Vagina (tissue), 2 donors: ENCODE results near the gene SLC9A7. TPM values are rescaled to one million over a fixed set of nuclear protein-coding genes. Genes with fewer than 3 reads are reported as not detected.

Experiments used
- DNase-seq, 2 donors: peaks; one replicate each; pipeline ENCODE4 v3.0.0-alpha.2; 2017; ENCODE audit errors: extremely low spot score in 2 of 2
- H3K27ac ChIP-seq: fragments of 200-600 bp; sonication (generic); one replicate; pipeline ENCODE4 v1.5.1; 2019
- H3K27me3 ChIP-seq: fragments of 200-600 bp; sonication (generic); one replicate; pipeline ENCODE4 v1.5.1; 2019
- H3K36me3 ChIP-seq, 2 donors: fragments of 200-600 bp; sonication (generic); one replicate each; pipeline ENCODE4 v1.5.1; 2017 to 2019
- H3K4me1 ChIP-seq: fragments of 200-600 bp; sonication (generic); one replicate; pipeline ENCODE4 v1.5.1; 2019
- H3K4me3 ChIP-seq, 2 donors: fragments of 200-600 bp; sonication (generic); 1 replicate in 1 of 2; 2 replicates in 1 of 2; pipeline ENCODE4 v1.5.1; 2016 to 2019
- H3K9me3 ChIP-seq: fragments of 200-600 bp; sonication (generic); one replicate; pipeline ENCODE4 v1.5.1; 2019
- POLR2A ChIP-seq, 2 donors: fragments of 450-650 bp; IDR thresholded peaks; one replicate each; pipeline ENCODE4 v1.6.1; 2017; ENCODE audit warnings: antibody characterized with exemption in 2 of 2, mild to moderate bottlenecking in 2 of 2, moderate library complexity in 2 of 2
- POLR2AphosphoS5 ChIP-seq, 2 donors: sonication (generic); formaldehyde crosslinking; IDR thresholded peaks; one replicate each; pipeline ENCODE4 v1.9.0; 2017; ENCODE audit warnings: antibody characterized with exemption in 2 of 2, mild to moderate bottlenecking in 2 of 2, low read depth in 1 of 2; ENCODE audit not compliant: insufficient read depth in 1 of 2
- intact Hi-C: fragments of 100-400 bp; cut with DNase I; formaldehyde crosslinking; loops from one replicate; pipeline ENCODE4 v1.15.1; 2023
- total RNA-seq: library from RNA; depleted of rRNA; stranded (reverse); fragments of >200 nt; gene quantifications from one replicate; pipeline ENCODE4 v1.2.3, GENCODE V29; 2016
- TF ChIP-seq, protein P1 (sequence below), 3 experiments: fragments of 450-650 bp in 2 of 3; fragments of 200-600 bp in 1 of 3; sonication (generic) in 1 of 3; IDR thresholded peaks; one replicate each; pipeline ENCODE4 v1.5.1; 2017 to 2019; ENCODE audit warnings: antibody characterized with exemption in 3 of 3, mild to moderate bottlenecking in 2 of 3, moderate library complexity in 2 of 3

Gene SLC9A7
- total RNA-seq, 1 donor from 2014 or later, result 4.2 TPM

DNA sequence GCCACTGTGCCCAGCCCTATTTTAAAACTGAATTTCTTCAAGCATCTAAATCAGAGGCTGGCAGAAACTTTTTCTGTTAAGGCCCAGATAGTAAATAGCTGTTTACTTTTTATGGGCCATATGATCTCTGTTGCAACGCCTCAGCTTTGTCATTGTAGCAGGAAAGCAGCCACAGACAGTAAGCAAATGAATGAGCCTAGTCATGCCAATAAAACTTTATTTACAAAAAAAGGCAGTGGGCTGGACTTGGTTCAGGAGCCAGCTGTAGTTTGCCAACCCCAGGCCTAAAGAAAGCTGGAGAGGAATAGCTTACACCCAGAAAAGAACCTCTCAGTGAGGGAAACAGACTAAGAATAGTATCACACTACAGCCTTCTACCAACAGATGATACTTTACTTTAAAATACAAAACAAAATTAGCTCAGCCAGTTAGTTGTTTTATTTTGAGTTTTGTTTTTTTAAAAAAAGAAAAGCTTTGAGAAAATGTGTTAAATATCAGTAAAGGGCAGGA, 159.8 kb downstream of the SLC9A7 start:
- DNase-seq, result no peak
- H3K27me3 ChIP-seq, result no peaks in the 10 kb centered on the region
- H3K36me3 ChIP-seq, result no peaks in the 10 kb centered on the region
- no peaks in the 10 kb centered on the region for H3K9me3 ChIP-seq
- no peak overlapping the region for H3K4me3 ChIP-seq
- H3K4me1 ChIP-seq, result no peaks in the 10 kb centered on the region
- H3K27ac ChIP-seq, result no peak overlapping the region
- intact Hi-C loops, result no loop called here
- TF ChIP-seq, protein P1, sequence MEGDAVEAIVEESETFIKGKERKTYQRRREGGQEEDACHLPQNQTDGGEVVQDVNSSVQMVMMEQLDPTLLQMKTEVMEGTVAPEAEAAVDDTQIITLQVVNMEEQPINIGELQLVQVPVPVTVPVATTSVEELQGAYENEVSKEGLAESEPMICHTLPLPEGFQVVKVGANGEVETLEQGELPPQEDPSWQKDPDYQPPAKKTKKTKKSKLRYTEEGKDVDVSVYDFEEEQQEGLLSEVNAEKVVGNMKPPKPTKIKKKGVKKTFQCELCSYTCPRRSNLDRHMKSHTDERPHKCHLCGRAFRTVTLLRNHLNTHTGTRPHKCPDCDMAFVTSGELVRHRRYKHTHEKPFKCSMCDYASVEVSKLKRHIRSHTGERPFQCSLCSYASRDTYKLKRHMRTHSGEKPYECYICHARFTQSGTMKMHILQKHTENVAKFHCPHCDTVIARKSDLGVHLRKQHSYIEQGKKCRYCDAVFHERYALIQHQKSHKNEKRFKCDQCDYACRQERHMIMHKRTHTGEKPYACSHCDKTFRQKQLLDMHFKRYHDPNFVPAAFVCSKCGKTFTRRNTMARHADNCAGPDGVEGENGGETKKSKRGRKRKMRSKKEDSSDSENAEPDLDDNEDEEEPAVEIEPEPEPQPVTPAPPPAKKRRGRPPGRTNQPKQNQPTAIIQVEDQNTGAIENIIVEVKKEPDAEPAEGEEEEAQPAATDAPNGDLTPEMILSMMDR (IDR thresholded peaks at IDR 0.05), result no peak
- no peak for TF ChIP-seq POLR2A (IDR thresholded peaks at IDR 0.05)
- TF ChIP-seq POLR2AphosphoS5 (IDR thresholded peaks at IDR 0.05; ENCODE audit: insufficient read depth in 1 of 2, low read depth in 1 of 2), result no peak

DNA sequence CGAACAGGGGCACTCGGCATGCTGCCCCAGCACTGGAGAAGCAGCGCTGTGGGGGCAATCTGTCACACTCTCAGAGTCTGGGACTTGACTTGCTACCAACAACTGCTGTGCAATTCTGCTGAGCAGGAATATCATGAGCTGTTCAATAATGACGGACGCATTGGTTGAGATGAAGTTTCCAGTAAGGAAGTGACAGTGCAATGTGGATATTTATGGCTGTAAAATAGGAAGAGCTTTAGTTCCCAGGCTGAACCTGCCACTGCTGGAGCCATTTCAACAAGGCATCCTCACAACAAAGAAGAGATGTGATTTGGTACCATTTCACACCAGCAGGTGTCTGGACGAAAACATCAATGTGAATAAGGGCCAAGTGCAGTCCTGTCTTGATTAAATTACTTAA, 161.1 kb downstream of the SLC9A7 start:
- Histone ChIP-seq H3K27me3 (no peaks in the 10 kb centered on the region), H3K4me1 (no peaks in the 10 kb centered on the region), H3K27ac (no peak overlapping the region), H3K9me3 (no peaks in the 10 kb centered on the region), H3K36me3 (no peaks in the 10 kb centered on the region), H3K4me3 (no peak overlapping the region)
- intact Hi-C loops, result no loop called here
- no peak for DNase-seq
- TF ChIP-seq POLR2A (IDR thresholded peaks at IDR 0.05) (no peak), POLR2AphosphoS5 (IDR thresholded peaks at IDR 0.05; ENCODE audit: insufficient read depth in 1 of 2, low read depth in 1 of 2) (no peak)
- TF ChIP-seq, protein P1 (IDR thresholded peaks at IDR 0.05), result no peak

DNA sequence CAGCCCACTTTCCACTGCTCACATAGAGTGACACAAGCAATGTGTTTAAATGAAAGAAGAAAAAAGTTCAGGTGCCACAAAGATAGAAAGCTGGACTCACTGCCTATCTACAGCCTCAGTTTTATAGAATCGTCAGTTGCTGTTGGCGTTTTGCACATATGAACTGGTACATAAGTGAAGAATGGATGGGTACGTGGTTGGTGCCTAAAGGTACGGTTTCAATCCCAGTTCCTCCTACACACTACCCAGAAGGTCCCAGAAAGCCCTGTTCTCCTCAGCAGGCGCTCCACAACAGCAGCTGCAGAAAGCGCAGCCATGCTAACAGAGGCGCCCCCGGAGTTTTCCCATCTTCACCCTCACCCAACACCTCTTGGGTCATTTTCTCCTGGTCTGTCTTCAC, 161.7 kb downstream of the SLC9A7 start:
- TF ChIP-seq, protein P1 (IDR thresholded peaks at IDR 0.05), result no peak
- TF ChIP-seq POLR2AphosphoS5 (IDR thresholded peaks at IDR 0.05; ENCODE audit: insufficient read depth in 1 of 2, low read depth in 1 of 2) (no peak), POLR2A (IDR thresholded peaks at IDR 0.05) (no peak)
- Histone ChIP-seq H3K36me3 (no peaks in the 10 kb centered on the region), H3K4me1 (no peaks in the 10 kb centered on the region), H3K27ac (no peak overlapping the region), H3K9me3 (no peaks in the 10 kb centered on the region), H3K4me3 (no peak overlapping the region), H3K27me3 (no peaks in the 10 kb centered on the region)
- no peak for DNase-seq
- intact Hi-C loops, result no loop called here

DNA sequence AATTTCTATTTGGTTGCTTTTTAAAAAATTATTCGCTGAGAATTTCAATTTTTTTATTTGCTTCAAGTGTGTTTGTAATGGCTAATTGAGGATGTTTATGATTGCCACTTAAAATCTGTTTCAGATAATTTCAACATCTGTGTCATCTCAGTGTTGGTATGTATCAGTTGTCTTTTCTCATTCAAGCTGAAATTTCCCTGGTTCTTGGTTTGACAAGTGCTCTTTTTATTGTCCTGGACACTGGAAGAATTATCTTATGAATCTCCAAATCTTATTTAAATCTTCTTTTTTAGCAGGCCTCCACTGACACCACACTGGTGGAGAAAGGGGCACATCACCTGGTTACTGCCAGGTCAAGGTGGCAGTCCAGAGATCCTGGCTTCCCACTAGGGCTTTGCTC, 163.8 kb downstream of the SLC9A7 start:
- Histone ChIP-seq H3K36me3 (no peaks in the 10 kb centered on the region), H3K27ac (no peak overlapping the region), H3K4me1 (no peaks in the 10 kb centered on the region), H3K27me3 (no peaks in the 10 kb centered on the region), H3K4me3 (no peak overlapping the region), H3K9me3 (no peaks in the 10 kb centered on the region)
- DNase-seq, result peak in 1 of 2 donors; percentile 3
- no peak for TF ChIP-seq POLR2A (IDR thresholded peaks at IDR 0.05)
- TF ChIP-seq, protein P1 (IDR thresholded peaks at IDR 0.05), result no peak
- TF ChIP-seq POLR2AphosphoS5 (IDR thresholded peaks at IDR 0.05; ENCODE audit: insufficient read depth in 1 of 2, low read depth in 1 of 2), result no peak
- intact Hi-C loops, result no loop called here

DNA sequence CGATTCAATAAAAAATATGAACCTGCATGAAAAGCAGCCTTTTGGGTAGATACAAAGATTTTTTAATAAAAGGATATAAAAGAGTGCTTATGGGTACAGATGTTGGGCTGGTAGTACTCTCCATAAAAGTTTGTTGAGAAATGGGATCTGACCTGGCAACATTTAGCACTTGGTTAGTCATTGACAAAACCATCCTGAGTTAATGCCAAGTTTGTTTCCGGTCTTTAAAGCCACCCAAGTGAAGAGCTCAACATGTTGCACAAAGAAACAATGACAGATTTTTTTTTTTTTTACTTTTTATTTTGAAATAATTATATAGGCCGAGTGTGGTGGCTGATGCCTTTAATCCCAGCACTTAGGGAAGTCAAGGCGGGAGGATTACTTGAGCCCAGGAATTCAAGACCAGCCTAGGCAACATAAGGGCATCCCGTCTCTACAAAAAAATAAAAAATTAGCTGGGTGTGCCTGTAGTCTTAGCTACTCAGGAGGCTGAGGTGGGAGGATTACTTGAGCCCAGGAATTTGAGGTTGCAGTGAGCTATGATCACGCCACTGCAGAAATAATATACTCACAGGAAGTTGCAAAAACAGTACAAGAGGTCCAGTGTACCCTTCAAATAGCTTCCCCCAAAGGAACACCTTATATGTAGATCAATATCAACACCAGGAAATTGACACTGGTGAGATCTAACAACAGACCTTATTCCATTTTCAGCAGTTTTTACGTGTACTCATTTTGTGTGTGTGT, 168.8 kb downstream of the SLC9A7 start:
- Histone ChIP-seq H3K4me3 (no peak overlapping the region), H3K36me3 (no peaks in the 10 kb centered on the region), H3K27me3 (no peaks in the 10 kb centered on the region), H3K4me1 (peaks cover 27% of the 10 kb centered on the region), H3K27ac (no peak overlapping the region), H3K9me3 (no peaks in the 10 kb centered on the region)
- no peak for DNase-seq
- TF ChIP-seq, protein P1 (IDR thresholded peaks at IDR 0.05), result no peak
- TF ChIP-seq POLR2A (IDR thresholded peaks at IDR 0.05), result no peak
- TF ChIP-seq POLR2AphosphoS5 (IDR thresholded peaks at IDR 0.05; ENCODE audit: insufficient read depth in 1 of 2, low read depth in 1 of 2), result no peak
- intact Hi-C loops, result no loop called here
